ENCODE measurements around the gene UGT1A10.

The UGT1A10 gene

GRCh38 chr2:233760043-233760442 is 123.8 kb downstream of the UGT1A10 start, which contains the start of gene UGT1A1:
Gene UGT1A1 (plus strand): TSS chr2:233760270. CDS start chr2:233760288, 18 bp downstream.
- no peak for TF ChIP-seq CTCF (conservative IDR thresholded peaks at IDR 0.05; ENCODE audit: control insufficient read depth, insufficient read depth, low read depth, low read length)
- DNase-seq (ENCODE audit: low read depth) = no peak
- H3K4me3 ChIP-seq (ENCODE audit: control insufficient read depth, low read depth, low read length) = no peak within 1 kb of the TSS

- TF ChIP-seq CTCF (conservative IDR thresholded peaks at IDR 0.05; ENCODE audit: control insufficient read depth, insufficient read depth, low read depth, low read length) = no peak
- no peak overlapping the region for H3K4me3 ChIP-seq (ENCODE audit: control insufficient read depth, low read depth, low read length)
- peak; percentile 2 for DNase-seq (ENCODE audit: low read depth)
Measured at GRCh38 chr2:233761040-233761769, 125.0 kb downstream of the UGT1A10 start.

GRCh38 chr2:233764264-233764663 is 128.0 kb downstream of the UGT1A10 start:
- no peak for TF ChIP-seq CTCF (conservative IDR thresholded peaks at IDR 0.05; ENCODE audit: control insufficient read depth, insufficient read depth, low read depth, low read length)
- no peak overlapping the region for H3K4me3 ChIP-seq (ENCODE audit: control insufficient read depth, low read depth, low read length)
- DNase-seq (ENCODE audit: low read depth) = peak; percentile 68

GRCh38 chr2:233764761-233765160 is 128.5 kb downstream of the UGT1A10 start:
- TF ChIP-seq CTCF (conservative IDR thresholded peaks at IDR 0.05; ENCODE audit: control insufficient read depth, insufficient read depth, low read depth, low read length) = no peak
- DNase-seq (ENCODE audit: low read depth) = peak; percentile 12
- H3K4me3 ChIP-seq (ENCODE audit: control insufficient read depth, low read depth, low read length) = no peak overlapping the region

- TF ChIP-seq CTCF (conservative IDR thresholded peaks at IDR 0.05; ENCODE audit: control insufficient read depth, insufficient read depth, low read depth, low read length) = no peak
- DNase-seq (ENCODE audit: low read depth) = no peak
- H3K4me3 ChIP-seq (ENCODE audit: control insufficient read depth, low read depth, low read length) = no peak overlapping the region
Measured at GRCh38 chr2:233766416-233766815, 130.2 kb downstream of the UGT1A10 start.

- DNase-seq (ENCODE audit: low read depth) = no peak
- no peak for TF ChIP-seq CTCF (conservative IDR thresholded peaks at IDR 0.05; ENCODE audit: control insufficient read depth, insufficient read depth, low read depth, low read length)
- no peak overlapping the region for H3K4me3 ChIP-seq (ENCODE audit: control insufficient read depth, low read depth, low read length)
Measured at GRCh38 chr2:233768076-233768475, 131.8 kb downstream of the UGT1A10 start.

Data from fibroblast of mammary gland (primary cell).